ENCODE measurements around the gene MEG3.

Gene MEG3

DNA sequence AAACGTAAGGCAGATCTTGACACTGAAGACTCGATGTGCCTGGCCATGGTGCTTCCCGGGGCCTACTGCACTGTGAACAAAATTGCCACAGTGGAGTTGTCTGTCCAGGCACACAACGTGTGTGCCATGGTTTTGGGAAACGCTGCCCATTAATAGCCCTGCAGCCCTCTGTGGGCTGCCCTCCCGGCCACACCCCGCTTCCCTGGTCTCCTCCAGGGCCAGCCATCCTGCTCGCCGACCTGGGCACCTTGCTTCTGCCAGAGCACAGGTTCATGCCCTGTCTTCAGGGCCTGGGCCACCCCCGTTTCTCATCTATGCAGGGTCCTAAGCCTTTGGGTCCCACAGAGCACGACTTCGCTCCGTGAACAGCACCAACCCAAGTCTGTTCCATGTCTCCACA, 18.9 kb downstream of the MEG3 start:
- TF ChIP-seq, protein P1, sequence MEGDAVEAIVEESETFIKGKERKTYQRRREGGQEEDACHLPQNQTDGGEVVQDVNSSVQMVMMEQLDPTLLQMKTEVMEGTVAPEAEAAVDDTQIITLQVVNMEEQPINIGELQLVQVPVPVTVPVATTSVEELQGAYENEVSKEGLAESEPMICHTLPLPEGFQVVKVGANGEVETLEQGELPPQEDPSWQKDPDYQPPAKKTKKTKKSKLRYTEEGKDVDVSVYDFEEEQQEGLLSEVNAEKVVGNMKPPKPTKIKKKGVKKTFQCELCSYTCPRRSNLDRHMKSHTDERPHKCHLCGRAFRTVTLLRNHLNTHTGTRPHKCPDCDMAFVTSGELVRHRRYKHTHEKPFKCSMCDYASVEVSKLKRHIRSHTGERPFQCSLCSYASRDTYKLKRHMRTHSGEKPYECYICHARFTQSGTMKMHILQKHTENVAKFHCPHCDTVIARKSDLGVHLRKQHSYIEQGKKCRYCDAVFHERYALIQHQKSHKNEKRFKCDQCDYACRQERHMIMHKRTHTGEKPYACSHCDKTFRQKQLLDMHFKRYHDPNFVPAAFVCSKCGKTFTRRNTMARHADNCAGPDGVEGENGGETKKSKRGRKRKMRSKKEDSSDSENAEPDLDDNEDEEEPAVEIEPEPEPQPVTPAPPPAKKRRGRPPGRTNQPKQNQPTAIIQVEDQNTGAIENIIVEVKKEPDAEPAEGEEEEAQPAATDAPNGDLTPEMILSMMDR (IDR thresholded peaks at IDR 0.05; ENCODE audit: insufficient read depth, low read length, poor library complexity, severe bottlenecking): no peak
- H3K27me3 ChIP-seq (replicated peaks; ENCODE audit: control insufficient read depth, insufficient read depth, low read length): no peaks in the 10 kb centered on the region
- DNase-seq (ENCODE audit: extremely low read depth, insufficient read length): no peak
- no peaks in the 10 kb centered on the region for H3K36me3 ChIP-seq (ENCODE audit: control insufficient read depth, insufficient read depth, low read length)
- no peak overlapping the region for H3K4me3 ChIP-seq (replicated peaks; ENCODE audit: low read depth, low read length)

DNA sequence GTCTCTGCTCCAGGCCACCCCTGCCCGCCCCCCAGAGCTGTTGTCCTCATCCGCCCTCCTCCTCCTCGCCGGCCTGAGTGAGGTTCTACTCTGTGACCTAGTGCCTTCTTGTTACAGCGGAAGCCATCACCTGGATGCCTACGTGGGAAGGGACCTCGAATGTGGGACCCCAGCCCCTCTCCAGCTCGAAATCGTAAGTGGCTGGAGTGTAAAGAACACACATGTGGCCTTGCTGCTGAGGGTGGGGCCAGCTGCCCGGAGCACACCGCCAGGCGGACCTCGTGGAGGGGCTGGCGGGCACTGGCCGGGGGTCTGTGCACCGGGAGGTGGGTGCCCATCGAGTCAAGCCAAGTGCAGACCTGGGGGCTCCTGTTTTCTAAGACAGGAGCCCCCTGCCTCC, 19.4 kb downstream of the MEG3 start:
- DNase-seq (ENCODE audit: extremely low read depth, insufficient read length): no peak
- Histone ChIP-seq H3K36me3 (ENCODE audit: control insufficient read depth, insufficient read depth, low read length) (no peaks in the 10 kb centered on the region), H3K27me3 (replicated peaks; ENCODE audit: control insufficient read depth, insufficient read depth, low read length) (no peaks in the 10 kb centered on the region), H3K4me3 (replicated peaks; ENCODE audit: low read depth, low read length) (no peak overlapping the region)
- TF ChIP-seq, protein P1 (IDR thresholded peaks at IDR 0.05; ENCODE audit: insufficient read depth, low read length, poor library complexity, severe bottlenecking): no peak

DNA sequence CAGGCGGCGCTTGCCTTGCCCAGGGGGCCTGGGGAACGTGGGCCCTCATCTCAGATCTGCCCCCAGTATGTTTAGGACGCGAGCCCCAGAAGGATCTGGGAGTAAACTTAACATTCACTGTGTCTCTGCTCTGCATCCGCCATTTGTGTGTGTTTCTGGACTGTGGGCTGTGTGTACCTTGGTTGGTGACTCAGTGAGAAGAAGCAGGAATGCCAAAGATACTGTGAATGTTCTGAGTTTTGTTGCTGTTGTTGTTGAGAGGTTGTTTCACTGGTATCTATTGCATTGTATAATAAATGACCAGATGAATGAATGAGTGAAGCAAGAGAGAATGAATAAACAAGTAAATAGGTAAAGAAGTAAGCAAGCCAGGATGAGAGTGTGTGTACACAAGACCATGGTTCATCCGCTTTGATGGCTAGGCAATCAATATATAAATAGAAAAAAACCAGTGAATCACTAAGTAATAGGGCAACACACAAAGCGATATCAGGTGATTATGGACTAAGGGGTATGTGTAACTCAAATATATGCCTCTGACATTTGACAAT, 20.5 kb downstream of the MEG3 start:
- Histone ChIP-seq H3K27me3 (replicated peaks; ENCODE audit: control insufficient read depth, insufficient read depth, low read length) (no peaks in the 10 kb centered on the region), H3K4me3 (replicated peaks; ENCODE audit: low read depth, low read length) (no peak overlapping the region), H3K36me3 (ENCODE audit: control insufficient read depth, insufficient read depth, low read length) (no peaks in the 10 kb centered on the region)
- TF ChIP-seq, protein P1 (IDR thresholded peaks at IDR 0.05; ENCODE audit: insufficient read depth, low read length, poor library complexity, severe bottlenecking): no peak
- no peak for DNase-seq (ENCODE audit: extremely low read depth, insufficient read length)

DNA sequence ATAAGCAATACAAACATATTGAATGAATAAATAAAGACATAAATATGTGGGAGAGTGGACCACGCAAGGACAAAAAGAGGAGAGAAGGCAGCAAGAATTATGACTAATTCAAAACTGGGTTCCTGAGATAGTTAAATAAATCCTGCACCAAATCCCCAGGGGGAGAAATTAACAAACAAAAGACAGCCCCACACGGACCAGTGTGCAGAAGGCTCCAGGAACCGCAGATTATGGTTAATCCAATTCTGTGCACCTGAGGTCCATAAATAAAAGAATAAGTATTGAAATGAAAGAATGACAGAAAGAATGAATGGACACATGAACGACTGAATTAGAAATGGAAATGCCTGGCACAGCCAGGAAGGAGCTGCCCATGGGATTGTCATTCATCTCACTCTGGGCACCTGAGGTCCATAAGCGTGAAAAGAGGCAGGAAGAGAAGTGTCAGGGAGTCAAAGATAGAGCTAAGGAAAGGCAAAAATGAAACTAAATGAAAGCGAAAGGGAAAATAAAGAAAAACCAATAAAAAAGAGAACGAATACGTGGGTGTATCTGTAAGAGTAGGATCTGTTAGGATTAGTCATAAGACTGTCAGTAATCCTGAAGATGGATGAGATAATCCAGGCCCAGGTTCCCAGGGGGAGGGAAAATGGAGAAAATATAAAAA, 23.3 kb downstream of the MEG3 start:
- H3K27me3 ChIP-seq (replicated peaks; ENCODE audit: control insufficient read depth, insufficient read depth, low read length): no peaks in the 10 kb centered on the region
- DNase-seq (ENCODE audit: extremely low read depth, insufficient read length): no peak
- TF ChIP-seq, protein P1 (IDR thresholded peaks at IDR 0.05; ENCODE audit: insufficient read depth, low read length, poor library complexity, severe bottlenecking): no peak
- no peaks in the 10 kb centered on the region for H3K36me3 ChIP-seq (ENCODE audit: control insufficient read depth, insufficient read depth, low read length)
- no peak overlapping the region for H3K4me3 ChIP-seq (replicated peaks; ENCODE audit: low read depth, low read length)

DNA sequence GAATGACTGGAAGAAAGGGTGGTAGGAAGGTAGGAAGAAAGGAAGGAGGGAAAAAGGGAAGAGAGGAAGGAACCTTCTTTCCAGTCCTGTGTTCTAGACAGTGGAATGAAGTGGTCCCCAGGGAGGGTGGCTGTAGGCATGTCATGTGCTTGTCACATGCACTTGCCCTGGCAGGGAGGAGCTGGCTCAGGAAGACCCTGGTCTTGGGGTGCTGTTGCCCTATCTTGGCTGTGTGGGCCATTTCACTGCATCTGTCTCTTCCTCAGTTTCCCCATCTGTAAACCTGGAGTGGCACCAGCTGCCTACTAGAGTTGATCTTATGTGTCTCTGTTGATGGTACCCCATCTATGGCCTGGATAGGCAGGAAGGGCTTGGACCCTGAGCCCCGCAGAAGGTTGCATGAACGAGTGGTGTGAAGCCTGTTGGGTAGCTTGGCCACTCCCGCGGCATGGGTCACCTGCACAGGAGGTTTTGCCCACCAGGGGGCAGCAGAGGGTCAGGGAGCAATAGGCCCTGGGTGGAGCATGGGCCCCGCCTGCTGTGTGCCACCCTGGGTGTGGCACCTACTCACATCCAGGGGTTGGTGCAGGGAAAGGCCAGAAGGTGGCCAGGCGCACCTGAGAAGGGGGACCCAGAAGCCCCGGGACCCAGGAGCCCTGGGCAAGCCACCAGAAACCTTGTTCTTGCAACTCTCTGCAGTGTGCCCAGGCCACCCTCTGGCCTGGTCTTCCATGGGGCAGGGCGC, 25.1 kb downstream of the MEG3 start:
- DNase-seq (ENCODE audit: extremely low read depth, insufficient read length): peak; percentile 46
- H3K36me3 ChIP-seq (ENCODE audit: control insufficient read depth, insufficient read depth, low read length): no peaks in the 10 kb centered on the region
- TF ChIP-seq, protein P1 (IDR thresholded peaks at IDR 0.05; ENCODE audit: insufficient read depth, low read length, poor library complexity, severe bottlenecking): peak; percentile 76
- no peak overlapping the region for H3K4me3 ChIP-seq (replicated peaks; ENCODE audit: low read depth, low read length)
- no peaks in the 10 kb centered on the region for H3K27me3 ChIP-seq (replicated peaks; ENCODE audit: control insufficient read depth, insufficient read depth, low read length)

All from GM06990 (cell line).